Osteocyte (in vitro differentiated cells): ENCODE data around the gene CD86. TPM values are rescaled to one million over a fixed set of nuclear protein-coding genes. Genes with fewer than 3 reads are reported as not detected.

ENCODE experiments used
- DNase-seq: peaks from one replicate; pipeline ENCODE4 v3.0.0; 2021; ENCODE audit warnings: mixed read lengths; ENCODE audit not compliant: unreplicated experiment; ENCODE audit errors: extremely low spot score
- H3K27ac Mint-ChIP-seq: one replicate; pipeline ENCODE4 v1.8.0; 2021; ENCODE audit warnings: mild to moderate bottlenecking, mixed read lengths; ENCODE audit not compliant: unreplicated experiment
- H3K27me3 Mint-ChIP-seq: one replicate; pipeline ENCODE4 v1.8.0; 2021; ENCODE audit warnings: mixed read lengths; ENCODE audit not compliant: unreplicated experiment
- H3K36me3 Mint-ChIP-seq: one replicate; pipeline ENCODE4 v1.8.0; 2021; ENCODE audit warnings: mixed read lengths; ENCODE audit not compliant: unreplicated experiment
- H3K4me1 Mint-ChIP-seq: one replicate; pipeline ENCODE4 v1.8.0; 2021; ENCODE audit warnings: mixed read lengths; ENCODE audit not compliant: unreplicated experiment
- H3K4me3 Mint-ChIP-seq: one replicate; pipeline ENCODE4 v1.8.0; 2021; ENCODE audit warnings: mild to moderate bottlenecking, moderate library complexity, mixed read lengths; ENCODE audit not compliant: unreplicated experiment
- H3K9me3 Mint-ChIP-seq: one replicate; pipeline ENCODE4 v1.8.0; 2021; ENCODE audit warnings: mixed read lengths; ENCODE audit not compliant: unreplicated experiment
- CTCF ChIP-seq: fragments of 200-600 bp; sonication (generic); IDR thresholded peaks from 2 replicates; pipeline ENCODE4 v1.5.0; 2021; ENCODE audit warnings: antibody characterized with exemption, mild to moderate bottlenecking, moderate library complexity
- total RNA-seq: library from RNA; stranded (reverse); gene quantifications from 2 replicates; pipeline ENCODE4 v1.2.1, GENCODE V29; 2021

CD86 gene
- total RNA-seq, 1 donor from 2014 or later = not detected

GRCh38 chr3:122168044-122168443 lies 112.9 kb downstream of the CD86 start:
- Mint-ChIP-seq H3K4me1 (no peaks in the 10 kb centered on the region), H3K27ac (no peak overlapping the region), H3K9me3 (peaks cover 26% of the 10 kb centered on the region), H3K27me3 (no peaks in the 10 kb centered on the region), H3K36me3 (no peaks in the 10 kb centered on the region), H3K4me3 (no peak overlapping the region)
- no peak for DNase-seq
- no peak for TF ChIP-seq CTCF

GRCh38 chr3:122169911-122170310 lies 114.7 kb downstream of the CD86 start:
- Mint-ChIP-seq H3K9me3 (peaks cover 26% of the 10 kb centered on the region), H3K27ac (no peak overlapping the region), H3K36me3 (no peaks in the 10 kb centered on the region), H3K27me3 (no peaks in the 10 kb centered on the region), H3K4me1 (no peaks in the 10 kb centered on the region), H3K4me3 (no peak overlapping the region)
- TF ChIP-seq CTCF = no peak
- no peak for DNase-seq

Other genes starting within 250 kb of the CD86 start
- 16.3 and 17.1 TPM in 2 replicates for gene IQCB1, start 220.3 kb upstream of the CD86 start, total RNA-seq
- gene EAF2, start 220.2 kb upstream of the CD86 start, total RNA-seq = 1.4 and 2.4 TPM in 2 replicates
- 0.40 and 0.50 TPM in 2 replicates for gene SLC15A2, start 161.0 kb upstream of the CD86 start, total RNA-seq
- gene ILDR1, start 33.1 kb upstream of the CD86 start, total RNA-seq = not detected in 2 replicates
- not detected in 2 replicates for gene CASR, start 128.3 kb downstream of the CD86 start, total RNA-seq